DMS53 treated with DMSO at 0.1 percent for 48 hours (cell line): ENCODE results near the gene MANBA.
A peak's percentile ranks its signal among the peaks of the same experiment; 100 is the strongest.
"Not testable (repeated sequence)": the region's sequence is repeated elsewhere in the genome, so short reads cannot be mapped to it uniquely, and the experiment has no call there.

Source experiments
- DNase-seq: peaks from one replicate; lab custom pipeline; 2025; ENCODE audit not compliant: unreplicated experiment; lab: John Stamatoyannopoulos, UW

MANBA gene

DNA sequence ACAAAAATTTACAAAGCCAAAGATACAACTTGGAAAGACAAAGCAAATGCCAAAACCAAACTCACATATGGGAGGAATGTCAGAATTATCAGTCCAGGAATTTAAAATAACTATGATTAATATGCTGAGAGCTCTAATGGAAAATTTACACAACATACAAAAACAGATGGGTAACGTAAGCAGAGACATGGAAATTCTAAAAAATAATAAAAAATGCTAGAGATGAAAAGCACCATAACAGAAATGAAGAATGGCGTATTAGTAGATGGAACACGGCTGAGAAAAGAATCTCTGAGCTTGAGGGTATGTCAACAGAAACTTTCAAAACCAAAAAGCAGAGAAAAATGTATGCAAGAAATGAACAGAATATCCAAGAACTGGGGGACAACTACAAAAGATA lies 4.1 kb upstream of the MANBA start:
- DNase-seq, result no peak

DNA sequence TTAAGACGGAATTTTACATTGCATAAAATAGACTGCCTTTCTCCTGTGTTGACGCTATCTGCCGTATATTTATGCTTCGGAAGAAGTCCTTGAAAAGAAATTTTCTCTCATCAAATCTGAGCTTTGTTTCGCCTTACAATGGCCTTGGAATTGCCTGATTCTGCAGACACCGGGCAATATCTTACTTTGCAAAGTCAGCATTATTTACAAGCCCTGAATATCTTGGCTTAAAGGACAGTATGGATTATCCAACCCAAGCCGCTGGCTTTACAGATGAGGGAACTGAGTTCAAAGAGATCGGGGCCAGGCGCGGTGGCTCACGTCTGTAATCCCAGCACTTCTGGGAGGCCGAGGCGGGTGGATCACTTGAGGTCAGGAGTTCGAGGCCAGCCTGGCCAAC lies 1.1 kb upstream of the MANBA start:
- DNase-seq, result no peak

- DNase-seq, result peak; percentile 45
These were observed 531 bp upstream of the MANBA start for GRCh38 chr4:102761296-102761701.

DNA sequence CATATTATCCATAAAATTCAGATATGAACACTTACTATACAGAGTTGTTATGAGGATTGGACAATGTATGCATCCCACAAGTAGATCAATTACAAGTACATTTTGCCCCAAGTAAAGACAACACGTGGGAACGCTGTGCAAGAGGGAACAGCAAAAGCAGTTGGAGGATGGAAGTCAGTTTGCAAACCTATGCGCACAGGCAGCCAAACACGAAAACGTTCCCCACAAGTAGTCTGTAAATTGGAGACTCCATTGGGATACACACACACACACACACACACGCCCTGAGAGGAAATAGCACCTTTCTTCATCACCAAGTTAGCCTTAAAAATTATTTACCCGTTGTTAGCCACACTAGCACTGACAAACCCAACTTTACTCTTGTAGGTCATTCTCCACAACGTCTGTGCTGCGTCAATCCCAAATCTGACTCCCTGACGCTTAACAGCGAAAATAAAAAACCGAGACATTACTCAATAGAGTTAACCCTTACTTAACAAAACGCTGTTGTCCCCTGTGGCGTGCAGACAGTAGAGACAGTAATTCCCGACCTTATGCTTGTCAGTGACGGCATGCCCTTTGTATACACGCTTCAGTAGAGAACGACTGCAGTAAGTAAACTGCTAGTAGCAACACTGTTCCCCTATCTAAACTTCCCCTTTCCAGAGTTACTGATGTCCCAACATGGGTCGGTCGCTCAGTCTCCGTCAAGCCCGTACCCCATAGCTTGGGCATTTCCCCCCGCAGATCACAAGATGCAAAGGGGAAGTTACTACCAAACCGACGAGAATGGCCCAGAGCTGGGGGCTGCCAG lies 730 bp downstream of the MANBA start:
- no peak for DNase-seq

- no peak for DNase-seq
These were observed 2.3 kb downstream of the MANBA start for GRCh38 chr4:102758241-102759160.

GRCh38 chr4:102757681-102758080 lies 3.1 kb downstream of the MANBA start:
- DNase-seq, result no peak

DNA sequence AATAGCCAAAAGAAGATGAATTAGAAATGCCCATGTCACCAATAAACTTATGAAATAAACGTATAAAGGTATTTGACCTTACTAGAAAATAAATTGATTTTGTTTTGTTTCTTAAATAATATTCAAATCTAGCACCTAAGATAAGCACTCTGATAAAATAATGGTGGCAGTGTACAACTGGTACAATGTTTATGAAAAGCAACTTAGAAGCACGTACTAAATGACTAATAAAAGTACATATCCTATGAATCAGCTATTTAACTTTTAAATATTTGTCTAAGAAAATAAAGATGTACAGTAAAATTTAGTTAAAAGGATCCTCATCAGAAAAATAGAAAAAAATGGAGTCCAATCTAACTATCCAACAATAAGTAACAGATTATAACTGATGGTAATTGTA lies 6.7 kb downstream of the MANBA start:
- DNase-seq, result no peak

DNA sequence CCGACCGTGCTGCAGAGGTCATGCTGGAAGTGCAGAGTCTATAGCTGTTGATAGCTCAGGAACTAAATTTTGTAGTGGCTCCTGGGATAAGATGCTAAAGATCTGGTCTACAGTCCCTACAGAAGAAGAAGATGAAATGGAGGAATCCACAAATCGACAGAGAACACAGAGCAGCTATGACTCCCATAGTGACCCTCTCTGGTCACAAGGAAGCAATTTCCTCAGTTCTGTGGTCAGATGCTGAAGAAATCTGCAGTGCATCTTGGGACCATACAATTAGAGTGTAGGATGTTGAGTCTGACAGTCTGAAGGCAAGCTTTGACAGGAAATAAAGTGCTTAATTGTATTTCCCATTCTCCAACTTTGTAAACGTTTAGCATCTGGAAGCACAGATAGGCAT lies 8.8 kb downstream of the MANBA start:
- DNase-seq, result no peak

- not testable (repeated sequence) for DNase-seq
These were observed 17.4 kb downstream of the MANBA start for GRCh38 chr4:102743352-102743751.

GRCh38 chr4:102738802-102739201 lies 22.0 kb downstream of the MANBA start:
- DNase-seq, result not testable (repeated sequence)

GRCh38 chr4:102736636-102737549 lies 23.9 kb downstream of the MANBA start:
- DNase-seq, result peak; percentile 20

DNA sequence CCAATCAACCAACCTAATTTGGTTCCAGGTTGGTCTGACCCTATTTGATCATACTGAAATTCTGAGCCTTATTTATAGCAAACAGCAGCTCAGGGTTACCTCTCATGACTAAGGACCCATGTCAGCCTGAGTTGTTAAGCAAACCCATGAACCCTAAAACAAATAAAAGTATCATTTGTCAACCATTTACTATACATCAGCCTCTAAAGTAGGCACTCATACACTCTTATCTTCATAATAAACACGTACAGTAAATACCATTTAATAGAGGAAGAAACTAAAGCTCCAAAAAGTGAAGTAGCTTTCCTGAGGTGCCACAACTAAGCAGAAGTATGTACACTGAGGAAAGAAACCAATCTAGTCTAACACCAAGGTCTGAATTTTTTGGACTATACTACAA lies 25.2 kb downstream of the MANBA start:
- peak; percentile 31 for DNase-seq

DNA sequence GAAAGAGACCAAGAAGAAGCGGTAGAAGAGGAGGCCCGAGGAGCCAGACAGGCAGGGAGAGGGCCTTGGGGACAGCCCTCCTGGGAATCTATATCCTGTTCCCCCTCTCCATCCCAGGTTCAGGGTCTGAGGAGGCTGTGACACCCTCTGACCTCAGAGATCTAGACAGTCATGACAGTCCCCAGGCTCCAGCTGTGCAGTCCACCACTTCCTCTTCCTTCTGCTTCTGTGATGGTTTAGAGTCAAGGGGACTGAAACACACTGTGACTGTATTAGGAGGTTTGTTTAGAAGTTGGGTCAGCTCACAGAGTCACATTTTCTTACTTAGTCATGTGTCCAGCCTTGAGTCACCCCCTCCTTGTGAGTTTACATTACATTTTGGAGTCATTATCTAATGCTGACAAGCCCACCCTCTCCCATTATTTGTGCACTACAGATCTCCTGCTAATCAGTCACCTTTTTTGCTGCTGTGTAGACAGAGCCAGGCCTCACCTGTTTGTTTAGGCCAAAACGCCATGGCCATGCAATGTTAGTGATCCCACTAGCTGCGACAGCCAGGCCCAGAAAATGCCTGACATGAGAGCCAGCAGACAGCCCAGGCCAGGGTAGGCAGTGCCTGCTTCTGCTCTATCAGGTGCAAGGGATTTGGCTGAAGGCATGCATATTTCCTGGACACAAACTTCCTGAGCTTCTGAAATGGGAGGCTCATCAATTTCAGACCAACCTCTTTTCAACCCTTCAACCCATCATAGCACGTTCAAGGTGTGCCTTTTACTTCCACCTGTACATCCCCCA lies 26.0 kb downstream of the MANBA start:
- no peak for DNase-seq

DNA sequence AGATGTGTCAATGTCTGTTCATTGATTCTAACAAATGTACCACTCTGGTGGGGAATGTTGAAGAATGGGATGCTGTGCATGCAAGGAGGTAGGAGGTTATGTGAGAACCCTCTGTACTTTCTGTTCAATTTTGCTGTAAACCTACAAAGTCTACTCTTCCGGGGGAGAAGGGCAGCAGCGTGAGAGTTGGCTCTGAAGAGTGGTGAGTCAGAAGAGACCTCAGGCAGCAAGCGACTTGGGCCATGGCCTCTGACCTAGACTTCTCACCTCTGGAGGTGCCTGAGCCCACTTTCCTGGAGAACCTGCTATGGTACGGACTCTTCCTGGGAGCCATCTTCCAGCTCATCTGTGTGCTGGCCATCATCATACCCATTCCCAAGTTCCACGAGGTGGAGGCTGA lies 26.7 kb downstream of the MANBA start:
- DNase-seq, result no peak

- DNase-seq, result no peak
These were observed 27.7 kb downstream of the MANBA start for GRCh38 chr4:102733084-102733483.

DNA sequence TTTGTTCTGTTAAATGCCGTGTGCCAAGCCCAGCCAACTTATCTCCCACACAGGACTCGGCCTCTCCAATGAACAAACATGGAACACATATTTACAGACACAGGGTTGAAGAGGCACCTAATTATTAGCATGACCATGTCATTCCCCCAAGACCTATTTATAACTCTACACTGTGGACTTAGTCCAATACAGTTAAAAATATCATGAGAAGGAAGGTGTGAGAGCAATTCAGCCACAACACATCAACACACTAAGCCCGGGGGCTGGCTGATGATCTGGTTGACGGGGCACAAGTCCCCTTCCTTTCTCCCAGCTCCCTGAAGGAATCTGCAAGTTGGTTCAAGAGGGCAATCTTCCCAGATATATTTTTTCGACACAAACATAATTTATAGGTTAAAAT lies 28.1 kb downstream of the MANBA start:
- no peak for DNase-seq

GRCh38 chr4:102730968-102731533 lies 29.7 kb downstream of the MANBA start:
- DNase-seq, result no peak

DNA sequence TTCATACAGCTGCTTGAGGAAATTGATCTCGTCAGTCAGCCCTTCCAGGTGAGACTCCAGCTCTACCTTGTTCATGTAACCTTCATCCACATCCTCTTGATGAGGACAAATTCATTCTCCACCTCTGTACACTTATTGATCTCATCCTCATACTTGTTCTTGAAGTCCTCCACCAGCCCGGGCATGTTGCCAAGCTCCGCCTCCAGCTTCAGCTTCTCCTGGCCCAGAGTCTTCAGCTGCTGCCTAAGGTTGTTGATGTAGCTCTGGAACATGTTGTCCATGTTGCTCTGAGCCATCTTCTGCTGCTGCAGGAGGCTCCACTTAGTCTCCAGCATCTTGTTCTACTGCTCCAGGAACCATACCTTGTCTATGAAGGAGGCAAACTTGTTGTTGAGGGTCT lies 31.3 kb downstream of the MANBA start:
- not testable (repeated sequence) for DNase-seq

GRCh38 chr4:102726919-102727318 lies 33.8 kb downstream of the MANBA start:
- not testable (repeated sequence) for DNase-seq

GRCh38 chr4:102726068-102726467 lies 34.7 kb downstream of the MANBA start:
- no peak for DNase-seq
